Activated naive CD8-positive, alpha-beta T cell treated with anti-CD3 and anti-CD28 coated beads, Interleukin-2, amount 10 ng/mL, durations not matched to agents 7 days and 5 days (primary cell): ENCODE measurements around the gene TMEM92. TPM values are rescaled to one million over a fixed set of nuclear protein-coding genes. Genes with fewer than 3 reads are reported as not detected.
"Not testable (repeated sequence)": the region's sequence is repeated elsewhere in the genome, so short reads cannot be mapped to it uniquely, and the experiment has no call there.

Source experiments
- ATAC-seq: fragments of 150-1000 bp; cut with Tn5 transposase; one replicate; pipeline ENCODE4 v1.10.0; 2021; ENCODE audit warnings: low read depth, moderate library complexity
- POLR2A ChIA-PET: fragments of 350-600 bp; sonication (Branson Sonifier 250); formaldehyde crosslinking; loops from one replicate; lab custom pipeline; 2021; ENCODE audit warnings: antibody characterized with exemption; lab: Charles Lee
- DNase-seq: peaks from one replicate; pipeline ENCODE4 v3.0.0; 2021
- H3K27ac Mint-ChIP-seq: one replicate; pipeline ENCODE4 v1.8.0; 2022; ENCODE audit warnings: mild to moderate bottlenecking, mixed read lengths
- H3K27me3 Mint-ChIP-seq: one replicate; pipeline ENCODE4 v1.8.0; 2022; ENCODE audit warnings: mild to moderate bottlenecking, moderate library complexity, mixed read lengths
- H3K36me3 Mint-ChIP-seq: one replicate; pipeline ENCODE4 v1.8.0; 2021; ENCODE audit warnings: mild to moderate bottlenecking, mixed read lengths
- H3K4me1 Mint-ChIP-seq: one replicate; pipeline ENCODE4 v1.8.0; 2021; ENCODE audit warnings: mixed read lengths
- H3K4me3 Mint-ChIP-seq: one replicate; pipeline ENCODE4 v1.8.0; 2022; ENCODE audit warnings: mild to moderate bottlenecking, moderate library complexity, mixed read lengths
- H3K9me3 Mint-ChIP-seq: one replicate; pipeline ENCODE4 v1.8.0; 2021; ENCODE audit warnings: mixed read lengths
- total RNA-seq, 2 experiments: library from RNA; stranded (reverse); gene quantifications; one replicate each; pipeline ENCODE4 v1.2.3, GENCODE V29; 2021

TMEM92 gene
- total RNA-seq, 2 experiments from 2014 or later, result not detected

DNA sequence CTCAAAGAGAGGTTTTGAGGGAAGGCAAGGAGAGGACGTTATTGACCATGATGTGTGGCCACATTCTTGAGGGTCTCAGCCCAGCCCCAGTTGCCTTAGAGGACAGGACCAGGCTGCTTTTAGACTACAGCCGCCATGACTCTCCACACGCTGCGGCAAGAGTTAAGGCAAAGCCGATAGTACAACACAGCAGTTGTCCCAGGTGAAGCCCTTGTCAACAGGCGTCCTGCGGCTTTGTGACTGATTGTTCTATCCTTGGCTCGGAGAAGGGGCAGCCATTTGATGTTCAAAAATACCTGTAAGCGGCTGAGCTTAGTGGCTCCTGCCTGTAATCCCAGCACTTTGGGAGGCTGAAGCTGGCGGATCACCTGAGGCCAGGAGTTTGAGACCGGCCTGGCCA is 28.8 kb downstream of the TMEM92 start:
- Mint-ChIP-seq H3K4me3 (no peak overlapping the region), H3K36me3 (no peaks in the 10 kb centered on the region), H3K27ac (no peak overlapping the region), H3K4me1 (no peaks in the 10 kb centered on the region), H3K27me3 (peaks cover 18% of the 10 kb centered on the region), H3K9me3 (no peaks in the 10 kb centered on the region)
- DNase-seq (no peak), ATAC-seq (no peak)
- POLR2A ChIA-PET, result no interaction called here

DNA sequence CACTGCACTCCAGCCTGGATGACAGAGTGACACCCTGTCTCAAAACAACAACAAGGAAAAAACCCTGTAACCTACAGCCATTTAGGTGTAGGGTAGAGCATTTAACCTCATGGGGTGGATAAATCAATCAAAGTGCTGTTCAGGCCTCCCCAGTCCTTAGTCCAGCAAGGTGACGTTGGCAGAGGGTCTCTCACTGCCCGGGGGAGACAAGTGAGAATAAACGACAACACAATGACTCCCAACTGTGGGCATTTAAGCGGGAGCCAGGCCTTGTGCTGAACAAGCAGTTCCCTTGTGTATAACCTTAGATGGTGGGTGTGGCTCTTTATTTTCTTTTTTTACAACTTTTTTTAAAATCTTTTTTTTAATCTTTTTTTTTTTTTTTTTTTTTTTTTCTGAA is 29.3 kb downstream of the TMEM92 start:
- Mint-ChIP-seq H3K36me3 (no peaks in the 10 kb centered on the region), H3K27me3 (peaks cover 22% of the 10 kb centered on the region), H3K9me3 (no peaks in the 10 kb centered on the region), H3K4me1 (no peaks in the 10 kb centered on the region), H3K27ac (no peak overlapping the region), H3K4me3 (no peak overlapping the region)
- POLR2A ChIA-PET, result no interaction called here
- ATAC-seq (no peak), DNase-seq (no peak)

- no peaks in the 10 kb centered on the region for H3K4me1 Mint-ChIP-seq
- no peak for DNase-seq
- POLR2A ChIA-PET, result interaction anchor here (0.5 kb wide), 1 partner anchor 12 kb away, joined by 3 read pairs; no protein-coding TSS in a partner anchor
- H3K9me3 Mint-ChIP-seq, result no peaks in the 10 kb centered on the region
- ATAC-seq, result no peak
- no peak overlapping the region for H3K4me3 Mint-ChIP-seq
- H3K27ac Mint-ChIP-seq, result no peak overlapping the region
- no peaks in the 10 kb centered on the region for H3K36me3 Mint-ChIP-seq
- peaks cover 22% of the 10 kb centered on the region for H3K27me3 Mint-ChIP-seq
Observed at GRCh38 chr17:50304781-50305404, 30.6 kb downstream of the TMEM92 start.

- Mint-ChIP-seq H3K36me3 (no peaks in the 10 kb centered on the region), H3K27ac (no peak overlapping the region), H3K4me1 (no peaks in the 10 kb centered on the region), H3K27me3 (peaks cover 18% of the 10 kb centered on the region), H3K9me3 (no peaks in the 10 kb centered on the region), H3K4me3 (no peak overlapping the region)
- DNase-seq, result no peak
- no peak for ATAC-seq
- POLR2A ChIA-PET, result interaction anchor here (0.7 kb wide), 1 partner anchor 20 kb away, joined by 3 read pairs; no protein-coding TSS in a partner anchor
Observed at GRCh38 chr17:50307654-50308053, 33.4 kb downstream of the TMEM92 start.

- no peaks in the 10 kb centered on the region for H3K9me3 Mint-ChIP-seq
- H3K4me3 Mint-ChIP-seq, result no peak overlapping the region
- POLR2A ChIA-PET, result no interaction called here
- no peaks in the 10 kb centered on the region for H3K36me3 Mint-ChIP-seq
- no peaks in the 10 kb centered on the region for H3K4me1 Mint-ChIP-seq
- peaks cover 22% of the 10 kb centered on the region for H3K27me3 Mint-ChIP-seq
- DNase-seq (no peak), ATAC-seq (no peak)
- no peak overlapping the region for H3K27ac Mint-ChIP-seq
Observed at GRCh38 chr17:50308666-50309065, 34.4 kb downstream of the TMEM92 start.

GRCh38 chr17:50310455-50311111 is 36.3 kb downstream of the TMEM92 start:
- DNase-seq (no peak), ATAC-seq (no peak)
- Mint-ChIP-seq H3K4me1 (no peaks in the 10 kb centered on the region), H3K36me3 (no peaks in the 10 kb centered on the region), H3K9me3 (no peaks in the 10 kb centered on the region), H3K27me3 (peaks cover 27% of the 10 kb centered on the region), H3K4me3 (no peak overlapping the region), H3K27ac (no peak overlapping the region)
- POLR2A ChIA-PET, result no interaction called here

DNA sequence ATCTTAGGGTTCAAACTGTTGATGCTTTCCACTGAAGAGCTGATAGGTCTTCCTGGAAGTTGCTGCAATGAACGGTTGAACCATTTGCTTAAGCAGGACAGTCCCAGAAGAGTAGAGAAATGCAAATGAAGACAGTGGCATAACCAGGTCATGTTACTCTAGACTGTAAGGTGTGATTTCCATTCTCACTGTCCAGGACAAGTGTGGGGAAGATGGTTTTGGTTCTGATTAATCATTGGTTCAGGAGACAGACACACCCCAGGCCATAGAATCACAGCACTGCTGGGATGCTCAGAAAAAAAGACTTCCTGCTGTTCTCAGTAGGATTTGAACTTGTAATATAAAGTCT is 36.8 kb downstream of the TMEM92 start:
- Mint-ChIP-seq H3K4me1 (no peaks in the 10 kb centered on the region), H3K27ac (no peak overlapping the region), H3K9me3 (no peaks in the 10 kb centered on the region), H3K36me3 (no peaks in the 10 kb centered on the region), H3K27me3 (peaks cover 27% of the 10 kb centered on the region), H3K4me3 (no peak overlapping the region)
- POLR2A ChIA-PET, result no interaction called here
- DNase-seq (no peak), ATAC-seq (no peak)

- Mint-ChIP-seq H3K27ac (no peak overlapping the region), H3K4me3 (no peak overlapping the region), H3K4me1 (no peaks in the 10 kb centered on the region), H3K27me3 (peaks cover 27% of the 10 kb centered on the region), H3K36me3 (no peaks in the 10 kb centered on the region), H3K9me3 (no peaks in the 10 kb centered on the region)
- no peak for DNase-seq
- POLR2A ChIA-PET, result no interaction called here
- ATAC-seq, result no peak
Observed at GRCh38 chr17:50311483-50311882, 37.2 kb downstream of the TMEM92 start.

DNA sequence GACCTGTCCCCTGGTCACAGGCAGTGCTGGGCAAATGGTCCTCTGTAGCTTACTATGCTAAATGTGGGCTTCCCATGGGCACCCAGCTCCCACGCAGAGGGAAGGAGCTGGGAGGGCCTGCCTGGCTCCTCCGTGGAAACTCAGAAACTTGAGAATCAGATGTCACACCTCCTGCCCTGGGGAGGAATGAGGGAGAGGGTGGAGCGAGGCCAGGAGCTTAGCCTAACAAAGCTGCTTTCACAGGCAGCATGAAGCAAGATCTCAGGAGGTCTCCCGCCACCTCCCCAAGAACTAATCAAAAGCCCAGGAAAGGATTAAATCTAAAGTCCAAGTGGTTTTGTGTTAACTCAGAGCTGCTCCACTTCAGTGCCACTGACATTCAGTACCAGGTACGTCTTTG is 38.0 kb downstream of the TMEM92 start:
- H3K27me3 Mint-ChIP-seq, result peaks cover 27% of the 10 kb centered on the region
- DNase-seq (no peak), ATAC-seq (no peak)
- H3K27ac Mint-ChIP-seq, result no peak overlapping the region
- no peaks in the 10 kb centered on the region for H3K36me3 Mint-ChIP-seq
- POLR2A ChIA-PET, result no interaction called here
- no peaks in the 10 kb centered on the region for H3K9me3 Mint-ChIP-seq
- H3K4me1 Mint-ChIP-seq, result no peaks in the 10 kb centered on the region
- H3K4me3 Mint-ChIP-seq, result no peak overlapping the region

DNA sequence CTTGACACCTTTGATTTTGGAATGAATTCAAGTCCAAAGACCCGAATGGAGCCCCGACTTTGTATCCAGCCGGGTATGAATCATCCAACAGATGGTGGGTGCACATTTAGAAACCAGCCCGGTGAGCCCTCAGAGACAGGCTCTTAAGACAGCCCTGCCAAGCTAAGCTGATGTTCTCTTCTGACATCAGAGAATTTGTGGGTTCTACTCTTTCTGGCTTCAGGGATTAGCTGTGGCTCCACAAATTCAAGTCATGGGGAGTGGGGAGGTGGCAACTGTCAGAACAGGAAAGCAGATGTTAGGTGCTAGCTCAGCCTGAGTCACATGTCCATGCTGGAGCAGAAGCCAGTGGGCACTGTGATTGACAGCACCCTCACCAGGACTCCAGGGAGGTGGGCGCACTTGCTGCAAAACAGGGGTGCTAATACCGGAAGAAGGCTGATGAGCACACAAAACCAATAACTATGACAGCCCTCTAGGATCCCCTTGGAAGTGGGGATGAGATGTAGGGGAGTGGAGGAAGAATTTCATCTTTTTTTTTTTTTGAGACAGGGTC is 40.3 kb downstream of the TMEM92 start:
- Mint-ChIP-seq H3K27me3 (peaks cover 21% of the 10 kb centered on the region), H3K4me1 (no peaks in the 10 kb centered on the region), H3K36me3 (no peaks in the 10 kb centered on the region), H3K27ac (no peak overlapping the region), H3K4me3 (no peak overlapping the region), H3K9me3 (no peaks in the 10 kb centered on the region)
- DNase-seq (no peak), ATAC-seq (no peak)
- POLR2A ChIA-PET, result no interaction called here

DNA sequence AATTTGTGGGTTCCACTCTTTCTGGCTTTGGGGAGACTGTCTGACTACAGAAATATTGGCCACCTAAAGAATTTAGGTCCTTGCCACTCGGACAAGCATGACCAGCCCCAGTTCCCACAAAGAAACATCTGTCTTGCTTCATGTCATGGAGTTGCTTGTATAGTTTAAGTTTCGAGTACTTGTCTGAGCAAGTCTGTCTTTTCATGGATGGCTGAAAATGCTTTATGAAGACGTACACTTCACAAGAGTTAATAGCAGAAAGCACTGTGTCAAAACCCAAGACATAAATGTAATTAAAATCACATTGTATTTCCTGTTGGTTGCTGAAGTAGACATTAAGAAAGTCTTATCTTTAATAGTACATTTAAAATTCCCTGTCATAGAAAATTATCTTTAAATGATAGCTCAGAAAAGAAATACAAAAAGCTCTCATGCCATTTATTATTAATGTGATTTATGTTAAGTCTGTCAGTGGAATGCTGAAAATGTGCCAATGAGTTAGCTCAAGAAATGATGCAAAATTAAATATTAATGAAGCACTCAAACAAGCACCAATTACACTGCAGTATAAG is 41.8 kb downstream of the TMEM92 start:
- Mint-ChIP-seq H3K4me3 (no peak overlapping the region), H3K9me3 (no peaks in the 10 kb centered on the region), H3K36me3 (no peaks in the 10 kb centered on the region), H3K27me3 (peaks cover 21% of the 10 kb centered on the region), H3K27ac (no peak overlapping the region), H3K4me1 (no peaks in the 10 kb centered on the region)
- ATAC-seq (no peak), DNase-seq (no peak)
- POLR2A ChIA-PET, result no interaction called here

DNA sequence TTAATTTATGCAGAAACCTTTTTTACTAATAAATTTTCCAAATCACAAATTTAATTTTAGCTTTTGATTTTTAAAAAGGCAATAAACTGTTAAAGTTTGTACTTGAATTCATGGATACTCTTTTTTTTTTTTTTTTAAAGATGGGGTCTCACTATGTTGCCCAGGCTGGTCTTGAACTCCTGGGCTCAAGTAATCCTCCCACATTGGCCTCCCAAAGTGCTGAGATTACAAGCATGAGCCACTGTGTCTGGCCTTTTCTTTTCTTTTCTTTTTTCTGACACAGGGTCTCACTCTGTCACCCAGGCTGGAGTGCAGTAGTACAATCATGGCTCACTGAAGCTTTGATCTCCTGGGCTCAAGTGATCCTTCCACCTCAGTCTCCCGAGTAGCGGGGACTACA is 42.4 kb downstream of the TMEM92 start:
- not testable (repeated sequence) for H3K4me1 Mint-ChIP-seq

GRCh38 chr17:50317121-50317520 is 42.9 kb downstream of the TMEM92 start:
- POLR2A ChIA-PET, result no interaction called here
- Mint-ChIP-seq H3K4me1 (no peaks in the 10 kb centered on the region), H3K9me3 (no peaks in the 10 kb centered on the region), H3K27ac (no peak overlapping the region), H3K36me3 (no peaks in the 10 kb centered on the region), H3K4me3 (no peak overlapping the region), H3K27me3 (peaks cover 21% of the 10 kb centered on the region)
- ATAC-seq (no peak), DNase-seq (no peak)

More for the DNA sequence above, 42.4 kb downstream of the TMEM92 start:
- H3K27ac Mint-ChIP-seq, DNase-seq, POLR2A ChIA-PET, H3K4me3 Mint-ChIP-seq, ATAC-seq, H3K9me3 Mint-ChIP-seq, H3K36me3 Mint-ChIP-seq: not testable (repeated sequence)
- H3K27me3 Mint-ChIP-seq, result peaks cover 21% of the 10 kb centered on the region
